ENCODE measurements around the gene PITX1.

Gene PITX1

GRCh38 chr5:135051399-135051798 lies 17.4 kb upstream of the PITX1 start:
- Histone ChIP-seq H3K4me1 (ENCODE audit: insufficient read depth, insufficient read length) (peaks cover 11% of the 10 kb centered on the region), H3K9ac (ENCODE audit: insufficient read length, low read depth) (no peak overlapping the region), H3K36me3 (ENCODE audit: insufficient read depth, insufficient read length, low read length) (no peaks in the 10 kb centered on the region), H3K27me3 (ENCODE audit: insufficient read depth, insufficient read length) (peaks cover 34% of the 10 kb centered on the region), H3K9me3 (ENCODE audit: insufficient read depth, low read length) (no peaks in the 10 kb centered on the region), H3K4me3 (ENCODE audit: insufficient read length, low read depth) (no peak overlapping the region)
- DNase-seq (ENCODE audit: low read depth, low spot score): no peak
- TF ChIP-seq SUZ12 (IDR thresholded peaks at IDR 0.05; ENCODE audit: extremely low read depth, insufficient read depth, insufficient read length): no peak
- no peak for TF ChIP-seq YY1 (IDR thresholded peaks at IDR 0.05; ENCODE audit: insufficient read depth, insufficient read length)
- TF ChIP-seq ZNF274 (IDR thresholded peaks at IDR 0.05; ENCODE audit: low read depth, low read length): no peak

- no peaks in the 10 kb centered on the region for H3K9me3 ChIP-seq (ENCODE audit: insufficient read depth, low read length)
- DNase-seq (ENCODE audit: low read depth, low spot score): no peak
- peak overlapping the region; percentile 19 for H3K4me3 ChIP-seq (ENCODE audit: insufficient read length, low read depth)
- no peak overlapping the region for H3K9ac ChIP-seq (ENCODE audit: insufficient read length, low read depth)
- peaks cover 41% of the 10 kb centered on the region for H3K27me3 ChIP-seq (ENCODE audit: insufficient read depth, insufficient read length)
- H3K4me1 ChIP-seq (ENCODE audit: insufficient read depth, insufficient read length): peaks cover 11% of the 10 kb centered on the region
- TF ChIP-seq ZNF274 (IDR thresholded peaks at IDR 0.05; ENCODE audit: low read depth, low read length): no peak
- TF ChIP-seq YY1 (IDR thresholded peaks at IDR 0.05; ENCODE audit: insufficient read depth, insufficient read length): no peak
- no peak for TF ChIP-seq SUZ12 (IDR thresholded peaks at IDR 0.05; ENCODE audit: extremely low read depth, insufficient read depth, insufficient read length)
- H3K36me3 ChIP-seq (ENCODE audit: insufficient read depth, insufficient read length, low read length): no peaks in the 10 kb centered on the region
These were observed 16.3 kb upstream of the PITX1 start for GRCh38 chr5:135050244-135050767.

GRCh38 chr5:135048930-135049329 lies 14.9 kb upstream of the PITX1 start:
- DNase-seq (ENCODE audit: low read depth, low spot score): no peak
- H3K36me3 ChIP-seq (ENCODE audit: insufficient read depth, insufficient read length, low read length): no peaks in the 10 kb centered on the region
- peaks cover 52% of the 10 kb centered on the region for H3K27me3 ChIP-seq (ENCODE audit: insufficient read depth, insufficient read length)
- H3K9me3 ChIP-seq (ENCODE audit: insufficient read depth, low read length): no peaks in the 10 kb centered on the region
- no peak overlapping the region for H3K4me3 ChIP-seq (ENCODE audit: insufficient read length, low read depth)
- peaks cover 11% of the 10 kb centered on the region for H3K4me1 ChIP-seq (ENCODE audit: insufficient read depth, insufficient read length)
- TF ChIP-seq ZNF274 (IDR thresholded peaks at IDR 0.05; ENCODE audit: low read depth, low read length) (no peak), YY1 (IDR thresholded peaks at IDR 0.05; ENCODE audit: insufficient read depth, insufficient read length) (no peak), SUZ12 (IDR thresholded peaks at IDR 0.05; ENCODE audit: extremely low read depth, insufficient read depth, insufficient read length) (no peak)
- H3K9ac ChIP-seq (ENCODE audit: insufficient read length, low read depth): no peak overlapping the region

GRCh38 chr5:135048286-135048685 lies 14.3 kb upstream of the PITX1 start:
- no peaks in the 10 kb centered on the region for H3K36me3 ChIP-seq (ENCODE audit: insufficient read depth, insufficient read length, low read length)
- H3K9me3 ChIP-seq (ENCODE audit: insufficient read depth, low read length): no peaks in the 10 kb centered on the region
- peaks cover 59% of the 10 kb centered on the region for H3K27me3 ChIP-seq (ENCODE audit: insufficient read depth, insufficient read length)
- H3K4me3 ChIP-seq (ENCODE audit: insufficient read length, low read depth): no peak overlapping the region
- DNase-seq (ENCODE audit: low read depth, low spot score): no peak
- TF ChIP-seq YY1 (IDR thresholded peaks at IDR 0.05; ENCODE audit: insufficient read depth, insufficient read length): no peak
- peaks cover 11% of the 10 kb centered on the region for H3K4me1 ChIP-seq (ENCODE audit: insufficient read depth, insufficient read length)
- H3K9ac ChIP-seq (ENCODE audit: insufficient read length, low read depth): peak overlapping the region; percentile 32

GRCh38 chr5:135047347-135047695 lies 13.3 kb upstream of the PITX1 start:
- Histone ChIP-seq H3K27me3 (ENCODE audit: insufficient read depth, insufficient read length) (peaks cover 68% of the 10 kb centered on the region), H3K9ac (ENCODE audit: insufficient read length, low read depth) (no peak overlapping the region), H3K36me3 (ENCODE audit: insufficient read depth, insufficient read length, low read length) (no peaks in the 10 kb centered on the region), H3K4me1 (ENCODE audit: insufficient read depth, insufficient read length) (peaks cover 11% of the 10 kb centered on the region), H3K4me3 (ENCODE audit: insufficient read length, low read depth) (no peak overlapping the region), H3K9me3 (ENCODE audit: insufficient read depth, low read length) (no peaks in the 10 kb centered on the region)
- DNase-seq (ENCODE audit: low read depth, low spot score): no peak
- no peak for TF ChIP-seq SUZ12 (IDR thresholded peaks at IDR 0.05; ENCODE audit: extremely low read depth, insufficient read depth, insufficient read length)
- TF ChIP-seq YY1 (IDR thresholded peaks at IDR 0.05; ENCODE audit: insufficient read depth, insufficient read length): no peak
- no peak for TF ChIP-seq ZNF274 (IDR thresholded peaks at IDR 0.05; ENCODE audit: low read depth, low read length)

GRCh38 chr5:135046661-135047346 lies 12.8 kb upstream of the PITX1 start:
- no peak overlapping the region for H3K4me3 ChIP-seq (ENCODE audit: insufficient read length, low read depth)
- no peaks in the 10 kb centered on the region for H3K36me3 ChIP-seq (ENCODE audit: insufficient read depth, insufficient read length, low read length)
- TF ChIP-seq ZNF274 (IDR thresholded peaks at IDR 0.05; ENCODE audit: low read depth, low read length) (no peak), YY1 (IDR thresholded peaks at IDR 0.05; ENCODE audit: insufficient read depth, insufficient read length) (no peak), SUZ12 (IDR thresholded peaks at IDR 0.05; ENCODE audit: extremely low read depth, insufficient read depth, insufficient read length) (no peak)
- H3K9me3 ChIP-seq (ENCODE audit: insufficient read depth, low read length): no peaks in the 10 kb centered on the region
- no peak for DNase-seq (ENCODE audit: low read depth, low spot score)
- H3K4me1 ChIP-seq (ENCODE audit: insufficient read depth, insufficient read length): peaks cover 11% of the 10 kb centered on the region
- H3K27me3 ChIP-seq (ENCODE audit: insufficient read depth, insufficient read length): peaks cover 68% of the 10 kb centered on the region
- H3K9ac ChIP-seq (ENCODE audit: insufficient read length, low read depth): no peak overlapping the region

GRCh38 chr5:135045488-135045887 lies 11.5 kb upstream of the PITX1 start:
- H3K9ac ChIP-seq (ENCODE audit: insufficient read length, low read depth): no peak overlapping the region
- H3K4me1 ChIP-seq (ENCODE audit: insufficient read depth, insufficient read length): peaks cover 18% of the 10 kb centered on the region
- DNase-seq (ENCODE audit: low read depth, low spot score): no peak
- no peak for TF ChIP-seq ZNF274 (IDR thresholded peaks at IDR 0.05; ENCODE audit: low read depth, low read length)
- no peak overlapping the region for H3K4me3 ChIP-seq (ENCODE audit: insufficient read length, low read depth)
- H3K27me3 ChIP-seq (ENCODE audit: insufficient read depth, insufficient read length): peaks cover 68% of the 10 kb centered on the region
- no peaks in the 10 kb centered on the region for H3K9me3 ChIP-seq (ENCODE audit: insufficient read depth, low read length)
- H3K36me3 ChIP-seq (ENCODE audit: insufficient read depth, insufficient read length, low read length): no peaks in the 10 kb centered on the region
